ENCODE data around the gene ENTPD6. TPM values are rescaled to one million over a fixed set of nuclear protein-coding genes. Genes with fewer than 3 reads are reported as not detected.
A peak's percentile ranks its signal among the peaks of the same experiment; 100 is the strongest.

The ENTPD6 gene
- total and polyA plus RNA-seq, 11 donors: 58.7 to 200 (median 93.3) TPM

DNA sequence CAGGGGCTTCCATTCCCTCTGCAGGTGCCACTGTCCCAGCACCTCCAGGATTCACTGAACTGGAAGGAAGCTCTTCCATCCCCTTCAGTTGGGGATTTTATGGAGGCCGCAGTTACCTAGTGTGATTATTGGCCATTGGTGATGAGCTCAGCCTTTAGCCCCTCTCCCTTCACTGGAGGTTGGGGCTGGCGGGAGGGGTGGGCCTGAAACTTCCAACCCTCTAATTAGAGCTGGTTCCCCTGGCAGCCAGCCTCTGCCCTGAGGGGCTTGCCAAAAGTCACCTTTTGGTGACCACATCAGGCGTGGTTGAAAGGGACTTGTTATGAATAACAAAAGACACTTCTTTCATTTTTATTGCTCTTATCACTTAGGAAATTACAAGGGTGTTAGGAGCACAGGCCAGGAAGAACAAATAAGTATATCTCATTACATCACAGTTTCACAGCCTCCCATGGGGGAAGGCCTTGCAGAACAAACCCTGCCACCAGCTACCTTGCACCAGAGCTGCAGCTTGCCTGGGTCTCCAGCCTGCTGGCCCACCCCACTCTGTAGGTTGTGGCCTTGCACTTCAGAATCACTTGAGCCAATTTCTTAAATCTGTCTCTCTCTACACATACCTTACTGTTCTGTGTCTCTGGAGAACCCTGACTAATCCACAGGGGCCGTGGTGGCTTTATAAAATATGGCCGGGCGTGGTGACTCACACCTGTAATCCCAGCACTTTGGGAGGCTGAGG is 57.3 kb downstream of the ENTPD6 start:
- Histone ChIP-seq H3K4me1 (peaks cover 0 to 84% (median 55%) of the 10 kb centered on the region in 12 donors), H3K27ac (peak overlapping the region; percentile 34 to 99 (median 96)), H3K9me3 (no peaks in the 10 kb centered on the region), H3K27me3 (no peaks in the 10 kb centered on the region), H3K36me3 (peaks cover 0 to 10% (median 0%) of the 10 kb centered on the region in 9 donors), H3K4me3 (peak overlapping the region in 2 of 12 donors; percentile 92 to 99)
- intact Hi-C loops (cut with DNase I): loop anchor here in 2 of 10 donors (5.0 kb wide), 2 partner anchors 39 to 256 kb away; no protein-coding TSS in a partner anchor
- TF ChIP-seq, protein P1, sequence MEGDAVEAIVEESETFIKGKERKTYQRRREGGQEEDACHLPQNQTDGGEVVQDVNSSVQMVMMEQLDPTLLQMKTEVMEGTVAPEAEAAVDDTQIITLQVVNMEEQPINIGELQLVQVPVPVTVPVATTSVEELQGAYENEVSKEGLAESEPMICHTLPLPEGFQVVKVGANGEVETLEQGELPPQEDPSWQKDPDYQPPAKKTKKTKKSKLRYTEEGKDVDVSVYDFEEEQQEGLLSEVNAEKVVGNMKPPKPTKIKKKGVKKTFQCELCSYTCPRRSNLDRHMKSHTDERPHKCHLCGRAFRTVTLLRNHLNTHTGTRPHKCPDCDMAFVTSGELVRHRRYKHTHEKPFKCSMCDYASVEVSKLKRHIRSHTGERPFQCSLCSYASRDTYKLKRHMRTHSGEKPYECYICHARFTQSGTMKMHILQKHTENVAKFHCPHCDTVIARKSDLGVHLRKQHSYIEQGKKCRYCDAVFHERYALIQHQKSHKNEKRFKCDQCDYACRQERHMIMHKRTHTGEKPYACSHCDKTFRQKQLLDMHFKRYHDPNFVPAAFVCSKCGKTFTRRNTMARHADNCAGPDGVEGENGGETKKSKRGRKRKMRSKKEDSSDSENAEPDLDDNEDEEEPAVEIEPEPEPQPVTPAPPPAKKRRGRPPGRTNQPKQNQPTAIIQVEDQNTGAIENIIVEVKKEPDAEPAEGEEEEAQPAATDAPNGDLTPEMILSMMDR (IDR thresholded peaks at IDR 0.05): no peak
- no peak for TF ChIP-seq POLR2A (IDR thresholded peaks at IDR 0.05)
- ATAC-seq (peak in 2 of 4 donors; percentile 21), DNase-seq (no peak)
- 48 to 71% (median 64%) methylated on average over 6 of the region's 6 CpGs for WGBS, 4 donors

DNA sequence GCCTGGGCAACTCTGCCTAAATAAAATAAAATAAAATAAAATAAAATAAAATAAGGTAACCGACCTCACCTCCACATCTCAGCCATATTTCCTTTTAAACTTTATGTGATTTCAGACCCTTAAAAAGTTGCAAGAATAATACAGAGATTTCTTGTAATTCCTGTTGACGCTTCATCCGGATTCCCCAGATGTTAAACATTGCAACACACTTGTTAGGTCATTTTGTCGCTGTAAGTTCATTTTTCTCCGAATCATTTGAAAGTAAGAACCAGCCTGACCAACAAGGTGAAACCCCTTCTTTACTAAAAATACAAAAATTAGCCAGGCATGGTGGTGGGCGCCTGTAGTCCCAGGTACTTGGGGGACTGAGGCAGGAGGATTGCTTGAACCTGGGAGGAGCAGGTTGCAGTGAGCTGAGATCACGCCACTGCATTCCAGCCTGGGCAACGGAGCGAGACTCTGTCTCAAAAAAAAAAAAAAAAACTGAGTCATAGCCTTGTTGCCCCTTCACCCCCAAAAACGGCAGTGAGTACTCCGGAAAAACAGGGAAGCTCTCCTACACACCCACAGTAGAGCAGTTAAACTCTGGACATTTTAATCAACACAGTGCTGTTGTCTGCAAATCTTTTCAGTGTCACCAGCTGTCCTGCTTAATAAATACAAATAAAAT is 58.2 kb downstream of the ENTPD6 start:
- ATAC-seq (no peak), DNase-seq (no peak)
- intact Hi-C loops (cut with DNase I): loop anchor here in 3 of 10 donors (2.0 to 5.0 kb wide), 3 partner anchors 27 to 256 kb away; no protein-coding TSS in a partner anchor
- H3K27ac ChIP-seq: peak overlapping the region; percentile 64 to 99 (median 96)
- peaks cover 0 to 93% (median 60%) of the 10 kb centered on the region in 12 donors for H3K4me1 ChIP-seq
- 65 to 71% (median 68%) methylated on average over 11 of the region's 11 CpGs for WGBS, 4 donors
- H3K27me3 ChIP-seq: no peaks in the 10 kb centered on the region
- H3K9me3 ChIP-seq: no peaks in the 10 kb centered on the region
- peak overlapping the region in 2 of 12 donors; percentile 2 to 10 for H3K4me3 ChIP-seq
- peaks cover 0 to 11% (median 0%) of the 10 kb centered on the region in 9 donors for H3K36me3 ChIP-seq
- TF ChIP-seq POLR2A (IDR thresholded peaks at IDR 0.05): no peak
- TF ChIP-seq, protein P1 (IDR thresholded peaks at IDR 0.05): no peak

DNA sequence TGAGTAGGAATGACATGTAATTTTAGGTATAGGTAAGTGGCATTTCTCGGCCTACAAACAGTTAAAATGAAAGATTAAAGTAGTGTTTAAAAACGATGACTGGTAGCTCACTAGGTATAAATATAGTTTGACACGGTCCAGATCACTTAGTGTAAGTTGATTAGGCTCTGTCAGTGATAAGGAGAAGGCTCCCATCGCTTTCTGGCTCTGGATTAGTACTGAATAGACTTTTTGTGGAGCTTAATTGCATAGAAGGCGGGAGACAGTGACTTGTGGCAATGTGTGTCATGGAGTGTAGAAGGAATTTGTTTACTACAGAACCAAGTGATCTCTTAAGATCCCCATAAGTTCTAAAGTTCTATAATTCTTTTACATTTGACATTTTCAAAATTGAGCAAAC is 59.1 kb downstream of the ENTPD6 start:
- H3K27me3 ChIP-seq: no peaks in the 10 kb centered on the region
- intact Hi-C loops (cut with DNase I): loop anchor here in 3 of 10 donors (2.0 to 5.0 kb wide), 3 partner anchors 28 to 257 kb away; no protein-coding TSS in a partner anchor
- H3K4me3 ChIP-seq: peak overlapping the region in 2 of 12 donors; percentile 10
- peaks cover 0 to 19% (median 7%) of the 10 kb centered on the region in 9 donors for H3K36me3 ChIP-seq
- H3K9me3 ChIP-seq: no peaks in the 10 kb centered on the region
- DNase-seq (no peak), ATAC-seq (peak; percentile 47 to 61 (median 52))
- TF ChIP-seq, protein P1 (IDR thresholded peaks at IDR 0.05): no peak
- TF ChIP-seq POLR2A (IDR thresholded peaks at IDR 0.05): no peak
- peak overlapping the region; percentile 64 to 99 (median 96) for H3K27ac ChIP-seq
- WGBS, 4 donors: 44 to 51% (median 46%) methylated on average over 5 of the region's 5 CpGs
- H3K4me1 ChIP-seq: peaks cover 0 to 89% (median 55%) of the 10 kb centered on the region in 12 donors

All from heart left ventricle (tissue), 16 donors.